GM19452 (cell line): ENCODE results near the gene ZNG1A.
A peak's percentile ranks its signal among the peaks of the same experiment; 100 is the strongest.
"Not testable (repeated sequence)": the region's sequence is repeated elsewhere in the genome, so short reads cannot be mapped to it uniquely, and the experiment has no call there.

Experiments
- ATAC-seq: cut with Tn5 transposase; IDR thresholded peaks from one replicate; pipeline ENCODE4 v1.9.1; 2021; ENCODE audit not compliant: unreplicated experiment

Gene ZNG1A

GRCh38 chr9:178970-179383, at the start of gene ZNG1A:
Gene ZNG1A, minus strand, starts transcription at chr9:179056. Its CDS starts 87 bp downstream, at chr9:178969.
- ATAC-seq, result not testable (repeated sequence)

- no peak for ATAC-seq
These were observed 49.0 kb upstream of the ZNG1A start for GRCh38 chr9:227860-228259.

- no peak for ATAC-seq
These were observed 46.0 kb upstream of the ZNG1A start for GRCh38 chr9:224582-225520.

- ATAC-seq, result no peak
These were observed 45.2 kb upstream of the ZNG1A start for GRCh38 chr9:224026-224425.

GRCh38 chr9:223152-223551, 44.3 kb upstream of the ZNG1A start:
- no peak for ATAC-seq

- no peak for ATAC-seq
These were observed 43.3 kb upstream of the ZNG1A start for GRCh38 chr9:221989-222776.

GRCh38 chr9:219670-220365, 41.0 kb upstream of the ZNG1A start:
- no peak for ATAC-seq

- ATAC-seq, result not testable (repeated sequence)
These were observed 40.2 kb upstream of the ZNG1A start for GRCh38 chr9:219036-219435.

GRCh38 chr9:217950-218349, 39.1 kb upstream of the ZNG1A start:
- ATAC-seq, result no peak

GRCh38 chr9:216866-217265, 38.0 kb upstream of the ZNG1A start:
- ATAC-seq, result no peak

- ATAC-seq, result no peak
These were observed 36.8 kb upstream of the ZNG1A start for GRCh38 chr9:215631-216155.

GRCh38 chr9:214648-215493, 36.0 kb upstream of the ZNG1A start, which contains the start of gene DOCK8:
Gene DOCK8, plus strand, starts transcription at chr9:214865. Its CDS starts 112 bp downstream, at chr9:214977.
- peak; percentile 85 for ATAC-seq

- no peak for ATAC-seq
These were observed 35.4 kb upstream of the ZNG1A start for GRCh38 chr9:214351-214647.

- not testable (repeated sequence) for ATAC-seq
These were observed 35.0 kb upstream of the ZNG1A start for GRCh38 chr9:213901-214300.

GRCh38 chr9:212297-212696, 33.4 kb upstream of the ZNG1A start:
- no peak for ATAC-seq

- ATAC-seq, result no peak
These were observed 32.7 kb upstream of the ZNG1A start for GRCh38 chr9:211557-211956.

GRCh38 chr9:211036-211435, 32.2 kb upstream of the ZNG1A start:
- no peak for ATAC-seq

- ATAC-seq, result no peak
These were observed 30.4 kb upstream of the ZNG1A start for GRCh38 chr9:209143-209758.

GRCh38 chr9:206481-206880, 27.6 kb upstream of the ZNG1A start:
- ATAC-seq, result no peak

- ATAC-seq, result not testable (repeated sequence)
These were observed 20.7 kb upstream of the ZNG1A start for GRCh38 chr9:199601-200000.
